HCT116 (cell line): ENCODE results near the gene ZSCAN9. TPM values are rescaled to one million over a fixed set of nuclear protein-coding genes. Genes with fewer than 3 reads are reported as not detected.

Experiments
- ATAC-seq: fragments of 200-7000 bp; cut with Tn5 transposase; 2 replicates; pipeline ENCODE4 v1.9.1; 2020; ENCODE audit warnings: mild to moderate bottlenecking, moderate library complexity
- BruUV-seq: library from RNA; stranded (reverse); fragments of 400-500 nt; replicated peaks from 2 replicates; lab custom pipeline; 2021; lab: Mats Ljungman, UMichigan
- CTCF ChIA-PET: fragments of 300-600 bp; sonication (Branson Sonifier 250); formaldehyde crosslinking; loops from one replicate; lab custom pipeline; 2021; ENCODE audit warnings: antibody characterized with exemption; lab: Charles Lee
- POLR2A ChIA-PET: fragments of 300-600, 350-600 bp; sonication (Branson Sonifier 250); formaldehyde crosslinking; loops from one replicate; lab custom pipeline; 2021; ENCODE audit warnings: antibody characterized with exemption; lab: Charles Lee
- RAD21 ChIA-PET, 2 experiments: fragments of 300-600 bp; sonication (Branson Sonifier 250); formaldehyde crosslinking; loops; one replicate each; lab custom pipeline; 2023; ENCODE audit warnings: low total read pairs in 2 of 2; ENCODE audit not compliant: uncharacterized antibody in 2 of 2, unreplicated experiment in 2 of 2, low non-redundant PET in 1 of 2; lab: Charles Lee
- DNase-seq: peaks from one replicate; pipeline ENCODE4 v3.0.0-alpha.2; 2010; ENCODE audit warnings: low read depth, low spot score
- H2AFZ ChIP-seq: fragments of 200-600 bp; shearing (Covaris generic), sonication (generic); 2 replicates; pipeline ENCODE4 v1.6.1; 2017; ENCODE audit warnings: low read depth, mixed run types, mixed read lengths, antibody characterized with exemption, low read length; ENCODE audit not compliant: poor library complexity, severe bottlenecking
- H3K27ac ChIP-seq: 2 replicates; pipeline ENCODE4 v1.5.1; 2012; ENCODE audit warnings: low read depth, low read length
- H3K27me3 ChIP-seq: fragments of 200-600 bp; sonication (generic); 2 replicates; pipeline ENCODE4 v1.6.1; 2016; ENCODE audit warnings: mixed run types, low read length, mixed read lengths; ENCODE audit not compliant: insufficient read depth
- H3K36me3 ChIP-seq, 2 experiments: fragments of 200-500 bp in 1 of 2; fragments of 200-600 bp in 1 of 2; sonication (Bioruptor generic) in 1 of 2; sonication (generic) in 1 of 2; 2 replicates each; pipeline versions ENCODE4 v1.5.1 to v1.6.1; 2014 to 2016; ENCODE audit warnings: low read length in 2 of 2, inconsistent platforms in 1 of 2, mixed read lengths in 1 of 2, mixed run types in 1 of 2; ENCODE audit not compliant: insufficient read depth in 2 of 2, control insufficient read depth in 1 of 2
- H3K4me1 ChIP-seq, 2 experiments: fragments of 200-600 bp in 1 of 2; sonication (generic) in 1 of 2; 2 replicates each; pipeline versions ENCODE4 v1.5.1 to v1.6.1; 2012 to 2017; ENCODE audit warnings: low read length in 2 of 2, inconsistent platforms in 1 of 2, mild to moderate bottlenecking in 1 of 2, mixed read lengths in 1 of 2, mixed run types in 1 of 2, moderate library complexity in 1 of 2; ENCODE audit not compliant: insufficient read depth in 2 of 2, control insufficient read depth in 1 of 2
- H3K4me2 ChIP-seq: fragments of 200-600 bp; sonication (generic); 2 replicates; pipeline ENCODE4 v1.6.1; 2017; ENCODE audit warnings: mixed run types, low read length, mixed read lengths
- H3K4me3 ChIP-seq, 2 experiments: fragments of 200-600 bp in 1 of 2; sonication (generic) in 1 of 2; replicated peaks in 1 of 2; 2 replicates each; pipeline ENCODE4 v1.5.1; 2011 to 2016; ENCODE audit warnings: low read length in 2 of 2, control low read depth in 1 of 2, low read depth in 1 of 2, mild to moderate bottlenecking in 1 of 2, mixed read lengths in 1 of 2, mixed run types in 1 of 2
- H3K79me2 ChIP-seq: fragments of 200-600 bp; sonication (generic); 2 replicates; pipeline ENCODE4 v1.6.1; 2017; ENCODE audit warnings: mild to moderate bottlenecking, mixed run types, low read length, moderate library complexity, mixed read lengths; ENCODE audit not compliant: insufficient read depth
- H3K9ac ChIP-seq: fragments of 200-600 bp; sonication (generic); 2 replicates; pipeline ENCODE4 v1.6.1; 2016; ENCODE audit warnings: low read length, mixed read lengths
- H3K9me2 ChIP-seq: fragments of 200-600 bp; sonication (generic), shearing (Covaris generic); 2 replicates; pipeline ENCODE4 v1.6.1; 2017; ENCODE audit warnings: mixed run types, mild to moderate bottlenecking, moderate library complexity; ENCODE audit not compliant: insufficient read depth
- H3K9me3 ChIP-seq, 2 experiments: fragments of 200-500 bp in 1 of 2; fragments of 200-600 bp in 1 of 2; sonication (Bioruptor generic) in 1 of 2; sonication (generic) in 1 of 2; 2 replicates each; pipeline ENCODE4 v1.6.1; 2014 to 2017; ENCODE audit warnings: low read length in 2 of 2, mixed read lengths in 2 of 2, inconsistent platforms in 1 of 2, low read depth in 1 of 2, mild to moderate bottlenecking in 1 of 2, mixed run types in 1 of 2, moderate library complexity in 1 of 2; ENCODE audit not compliant: control insufficient read depth in 1 of 2, insufficient read depth in 1 of 2
- H4K20me1 ChIP-seq: fragments of 200-600 bp; sonication (generic), shearing (Covaris generic); 2 replicates; pipeline ENCODE4 v1.6.1; 2017; ENCODE audit warnings: mixed run types, mild to moderate bottlenecking, moderate library complexity; ENCODE audit not compliant: insufficient read depth
- CBX3 ChIP-seq: IDR thresholded peaks from 2 replicates; pipeline ENCODE4 v1.6.1; 2012; ENCODE audit warnings: low read depth
- CEBPB ChIP-seq: IDR thresholded peaks from 2 replicates; pipeline ENCODE4 v1.6.1; 2012; ENCODE audit warnings: low read depth
- ELF1 ChIP-seq: IDR thresholded peaks from 2 replicates; pipeline ENCODE4 v1.6.1; 2012; ENCODE audit warnings: low read depth, borderline replicate concordance
- EZH2 ChIP-seq: fragments of 200-600 bp; sonication (generic); IDR thresholded peaks from 2 replicates; pipeline ENCODE4 v1.6.1; 2017; ENCODE audit warnings: antibody characterized with exemption, mixed run types
- EZH2phosphoT487 ChIP-seq: fragments of 200-600 bp; IDR thresholded peaks from 2 replicates; pipeline ENCODE4 v1.6.1; 2018; ENCODE audit warnings: antibody characterized with exemption, borderline replicate concordance
- JUND ChIP-seq: IDR thresholded peaks from 2 replicates; pipeline ENCODE4 v1.6.1; 2012
- MAX ChIP-seq: IDR thresholded peaks from 2 replicates; pipeline ENCODE4 v1.6.1; 2012
- SIN3A ChIP-seq: IDR thresholded peaks from 2 replicates; pipeline ENCODE4 v1.6.1; 2012; ENCODE audit warnings: low read depth
- SRF ChIP-seq: IDR thresholded peaks from 2 replicates; pipeline ENCODE4 v1.6.1; 2012; ENCODE audit warnings: low read depth
- TCF7L2 ChIP-seq: IDR thresholded peaks from 2 replicates; pipeline ENCODE4 v1.7.0; 2011; ENCODE audit warnings: borderline replicate concordance, inconsistent platforms; ENCODE audit not compliant: insufficient read depth, insufficient read length; ENCODE audit errors: extremely low read depth
- ZFX ChIP-seq: fragments of 450-650 bp; IDR thresholded peaks from 2 replicates; pipeline ENCODE4 v1.6.1; 2017
- ZNF274 ChIP-seq: fragments of 200-500 bp; sonication (Bioruptor generic); IDR thresholded peaks from 2 replicates; pipeline ENCODE4 v1.6.1; 2014; ENCODE audit warnings: mild to moderate bottlenecking, low read depth, low read length, inconsistent platforms
- intact Hi-C: fragments of 100-400 bp; cut with micrococcal nuclease; formaldehyde crosslinking; loops from 2 replicates; pipeline ENCODE4 v1.10.0; 2022
- total RNA-seq: library from RNA; stranded (reverse); gene quantifications from one replicate; pipeline ENCODE4 v1.2.1, GENCODE V29; 2021; ENCODE audit not compliant: unreplicated experiment
- TF ChIP-seq, protein P1 (sequence below), 3 experiments: fragments of 200-600 bp in 1 of 3; sonication (generic) in 1 of 3; IDR thresholded peaks in 2 of 3; conservative IDR thresholded peaks in 1 of 3; 2 replicates each; pipeline ENCODE4 v1.5.1; 2012 to 2017; ENCODE audit warnings: low read depth in 2 of 3, low read length in 2 of 3, antibody characterized with exemption in 1 of 3, borderline replicate concordance in 1 of 3, control low read depth in 1 of 3, mild to moderate bottlenecking in 1 of 3, mixed read lengths in 1 of 3, mixed run types in 1 of 3, moderate library complexity in 1 of 3; ENCODE audit not compliant: insufficient read depth in 1 of 3

ZSCAN9 gene
- total RNA-seq, 1 experiment from 2014 or later: 10.8 TPM

- Histone ChIP-seq H3K27me3 (no peaks in the 10 kb centered on the region), H3K4me3 (no peak within 1 kb of the TSS), H3K27ac (no peak within 1 kb of the TSS), H3K9me3 (no peaks in the 10 kb centered on the region), H2AFZ (no peak within 1 kb of the TSS), H3K9me2 (no peaks in the 10 kb centered on the region), H3K4me1 (no peaks in the 10 kb centered on the region), H3K36me3 (no peaks in the 10 kb centered on the region), H3K79me2 (no peaks in the 10 kb centered on the region), H4K20me1 (no peaks in the 10 kb centered on the region), H3K9ac (no peak within 1 kb of the TSS), H3K4me2 (no peak within 1 kb of the TSS)
- intact Hi-C loops: no loop called here
- TF ChIP-seq SRF (no peak), SIN3A (no peak), CEBPB (no peak), TCF7L2 (no peak), JUND (no peak), EZH2 (no peak), EZH2phosphoT487 (no peak), CBX3 (no peak), ZNF274 (no peak), MAX (no peak), ELF1 (no peak), ZFX (no peak)
- TF ChIP-seq, protein P1, sequence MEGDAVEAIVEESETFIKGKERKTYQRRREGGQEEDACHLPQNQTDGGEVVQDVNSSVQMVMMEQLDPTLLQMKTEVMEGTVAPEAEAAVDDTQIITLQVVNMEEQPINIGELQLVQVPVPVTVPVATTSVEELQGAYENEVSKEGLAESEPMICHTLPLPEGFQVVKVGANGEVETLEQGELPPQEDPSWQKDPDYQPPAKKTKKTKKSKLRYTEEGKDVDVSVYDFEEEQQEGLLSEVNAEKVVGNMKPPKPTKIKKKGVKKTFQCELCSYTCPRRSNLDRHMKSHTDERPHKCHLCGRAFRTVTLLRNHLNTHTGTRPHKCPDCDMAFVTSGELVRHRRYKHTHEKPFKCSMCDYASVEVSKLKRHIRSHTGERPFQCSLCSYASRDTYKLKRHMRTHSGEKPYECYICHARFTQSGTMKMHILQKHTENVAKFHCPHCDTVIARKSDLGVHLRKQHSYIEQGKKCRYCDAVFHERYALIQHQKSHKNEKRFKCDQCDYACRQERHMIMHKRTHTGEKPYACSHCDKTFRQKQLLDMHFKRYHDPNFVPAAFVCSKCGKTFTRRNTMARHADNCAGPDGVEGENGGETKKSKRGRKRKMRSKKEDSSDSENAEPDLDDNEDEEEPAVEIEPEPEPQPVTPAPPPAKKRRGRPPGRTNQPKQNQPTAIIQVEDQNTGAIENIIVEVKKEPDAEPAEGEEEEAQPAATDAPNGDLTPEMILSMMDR (IDR thresholded peaks at IDR 0.05 in 2 of 3, conservative IDR thresholded peaks at IDR 0.05 in 1 of 3; ENCODE audit: borderline replicate concordance in 1 of 3, insufficient read depth in 1 of 3, low read depth in 2 of 3, low read length in 2 of 3): no peak
- DNase-seq (no peak), ATAC-seq (no peak)
- POLR2A ChIA-PET: no interaction called here
- no TSS peak for BruUV-seq
- RAD21 ChIA-PET: no interaction called here
- CTCF ChIA-PET: no interaction called here
Observed at GRCh38 chr6:28258877-28259777, 34.1 kb downstream of the ZSCAN9 start, which contains the start of gene NKAPL. TSS of gene NKAPL (plus strand) at chr6:28259297. CDS start at chr6:28259372, 75 bp downstream.
